Adipose tissue (tissue), 3 donors: ENCODE data around the gene SAMD13. TPM values are rescaled to one million over a fixed set of nuclear protein-coding genes. Genes with fewer than 3 reads are reported as not detected.

Experiments used
- H3K27ac ChIP-seq: one replicate; pipeline ENCODE4 v1.5.1; 2013; ENCODE audit warnings: low read depth, low read length
- WGBS, 3 donors: extraction: QIAGEN DNeasy Blood & Tissue Kit; methylation state at CpG; one replicate each; pipeline ENCODE4 v1.1.7; 2013; 5-methylcytosine and 5-hydroxymethylcytosine counted together
- polyA plus RNA-seq, 3 donors: library from polyadenylated mRNA; stranded (reverse); fragments of 200-250 nt; gene quantifications; one replicate each; pipeline ENCODE4 v1.2.3, GENCODE V29; 2013
- donor health status: healthy with polysubstance abuse.
- donor health status: Bipolar disorder and iron deficiency.
- donor health status: healthy.

The SAMD13 gene
- polyA plus RNA-seq, 3 donors, result 0.62 to 1.5 (median 0.95) TPM

- WGBS, 3 donors, result 35 to 47% (median 44%) methylated on average over 5 of the region's 5 CpGs
- no peak overlapping the region for H3K27ac ChIP-seq
Observed at GRCh38 chr1:84363019-84363418, 61.5 kb downstream of the SAMD13 start.

- WGBS, 3 donors, result 84 to 88% (median 84%) methylated on average over 5 of the region's 5 CpGs
- H3K27ac ChIP-seq, result no peak overlapping the region
Observed at GRCh38 chr1:84363622-84364021, 62.1 kb downstream of the SAMD13 start.

- H3K27ac ChIP-seq, result no peak overlapping the region
- WGBS, 3 donors, result 44 to 54% (median 53%) methylated on average over 3 of the region's 3 CpGs
Observed at GRCh38 chr1:84365225-84366221, 64.0 kb downstream of the SAMD13 start.

- H3K27ac ChIP-seq, result no peak overlapping the region
- WGBS, 3 donors, result 58 to 92% (median 63%) methylated on average over 2 of the region's 2 CpGs
Observed at GRCh38 chr1:84366786-84367185, 65.3 kb downstream of the SAMD13 start.

DNA sequence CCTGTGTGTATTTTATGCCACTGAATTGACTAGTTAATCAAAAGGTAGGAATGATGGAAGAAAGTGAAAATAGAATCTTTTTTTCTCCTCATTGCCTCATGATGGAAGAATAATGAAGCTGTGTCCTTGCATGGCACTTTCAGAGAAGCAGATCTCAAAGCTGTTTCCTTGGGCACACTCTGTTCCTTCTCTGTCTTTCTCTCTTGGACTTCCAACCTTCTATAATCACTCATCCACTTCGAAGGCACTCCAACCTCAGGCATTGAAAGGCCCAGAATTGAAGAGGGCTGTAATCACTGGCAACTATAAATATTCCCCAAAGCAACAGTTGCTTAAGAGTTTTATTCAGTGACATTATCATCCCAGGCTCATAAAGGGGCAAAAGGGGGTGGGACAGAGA, 65.7 kb downstream of the SAMD13 start:
- no peak overlapping the region for H3K27ac ChIP-seq
- 60 to 76% (median 67%) methylated on average over 1 of the region's 1 CpG for WGBS, 3 donors

GRCh38 chr1:84368441-84368840, 66.9 kb downstream of the SAMD13 start:
- no peak overlapping the region for H3K27ac ChIP-seq
- 97 to 99% (median 98%) methylated on average over 5 of the region's 5 CpGs for WGBS, 3 donors

GRCh38 chr1:84370266-84370665, 68.8 kb downstream of the SAMD13 start:
- H3K27ac ChIP-seq, result no peak overlapping the region
- whole genome bisulfite sequencing, 3 donors, result 84 to 100% (median 92%) methylated on average over 1 of the region's 1 CpG

DNA sequence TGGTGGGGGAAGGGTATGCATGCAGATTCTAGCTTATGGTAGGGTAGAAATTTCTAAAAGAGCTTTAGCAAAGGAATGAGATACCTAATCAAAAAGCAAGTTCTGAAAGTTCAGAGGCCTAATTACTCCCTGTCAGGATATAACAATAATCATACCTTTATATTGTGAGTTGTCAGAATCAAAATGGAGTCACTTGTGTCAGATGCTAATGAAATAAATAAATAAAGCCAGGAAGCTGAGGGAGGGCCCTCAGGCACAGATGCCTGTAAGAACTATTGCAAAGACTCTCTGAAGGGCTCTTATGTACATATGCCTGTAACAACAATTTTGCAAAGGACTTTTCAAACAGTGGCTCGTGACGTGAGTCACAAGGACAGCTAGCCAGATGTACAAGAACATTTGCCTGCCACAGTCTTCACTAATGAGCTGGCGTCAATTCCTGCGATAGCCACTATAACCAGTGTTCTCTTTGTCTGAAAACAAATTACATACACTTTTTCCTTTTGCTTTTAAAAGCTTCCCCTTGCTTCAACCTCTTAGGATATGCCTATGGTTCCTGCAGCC, 69.4 kb downstream of the SAMD13 start:
- H3K27ac ChIP-seq, result no peak overlapping the region
- 91 to 94% (median 94%) methylated on average over 4 of the region's 4 CpGs for WGBS, 3 donors

- WGBS, 3 donors, result 37 to 46% (median 40%) methylated on average over 2 of the region's 2 CpGs
- H3K27ac ChIP-seq, result no peak overlapping the region
Observed at GRCh38 chr1:84373436-84374141, 72.1 kb downstream of the SAMD13 start.

- 59 to 85% (median 62%) methylated on average over 5 of the region's 5 CpGs for WGBS, 3 donors
- no peak overlapping the region for H3K27ac ChIP-seq
Observed at GRCh38 chr1:84374991-84375696, 73.6 kb downstream of the SAMD13 start.

DNA sequence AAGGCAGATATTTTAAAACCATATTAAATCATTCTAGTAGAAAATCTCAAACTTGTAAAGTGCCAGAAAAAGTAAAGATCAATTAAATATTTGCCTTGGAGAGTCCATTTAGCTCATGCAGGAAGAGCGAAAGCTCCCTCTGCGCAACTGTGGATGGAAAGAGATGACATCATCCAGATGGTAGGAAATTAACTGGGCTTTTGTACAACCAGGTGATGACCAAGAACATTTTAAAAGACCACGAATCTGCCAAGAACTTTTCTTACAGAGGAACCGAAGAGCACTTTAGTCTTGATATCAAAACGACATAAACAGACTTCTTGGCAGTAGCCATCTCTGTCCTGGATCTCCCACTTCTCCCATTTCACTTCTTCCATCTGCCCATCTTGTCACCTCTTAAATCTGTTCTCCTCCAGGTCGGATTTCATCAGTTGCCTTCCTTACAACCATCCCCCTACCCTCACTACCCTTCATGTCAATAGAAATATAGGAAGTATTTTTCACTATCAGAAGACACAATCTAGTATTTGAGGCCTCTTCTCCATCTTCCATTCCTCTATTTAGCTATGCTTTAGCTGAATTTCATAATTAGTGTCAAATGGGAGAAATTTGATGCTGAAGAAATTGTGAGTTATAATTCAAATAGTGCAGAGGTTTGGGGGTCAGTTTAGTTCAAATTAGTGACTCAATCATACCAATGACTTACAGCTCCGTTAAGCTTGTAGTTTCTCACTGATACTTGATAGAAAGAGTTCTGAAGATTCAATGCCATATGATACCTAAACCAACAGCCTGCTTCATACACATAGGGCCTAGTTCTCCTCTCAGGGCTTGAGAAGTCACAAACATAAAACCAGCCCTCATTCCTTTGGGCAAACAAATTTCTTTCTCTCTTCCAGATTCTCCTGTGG, 74.7 kb downstream of the SAMD13 start:
- WGBS, 3 donors, result 57 to 86% (median 65%) methylated on average over 7 of the region's 7 CpGs
- no peak overlapping the region for H3K27ac ChIP-seq

DNA sequence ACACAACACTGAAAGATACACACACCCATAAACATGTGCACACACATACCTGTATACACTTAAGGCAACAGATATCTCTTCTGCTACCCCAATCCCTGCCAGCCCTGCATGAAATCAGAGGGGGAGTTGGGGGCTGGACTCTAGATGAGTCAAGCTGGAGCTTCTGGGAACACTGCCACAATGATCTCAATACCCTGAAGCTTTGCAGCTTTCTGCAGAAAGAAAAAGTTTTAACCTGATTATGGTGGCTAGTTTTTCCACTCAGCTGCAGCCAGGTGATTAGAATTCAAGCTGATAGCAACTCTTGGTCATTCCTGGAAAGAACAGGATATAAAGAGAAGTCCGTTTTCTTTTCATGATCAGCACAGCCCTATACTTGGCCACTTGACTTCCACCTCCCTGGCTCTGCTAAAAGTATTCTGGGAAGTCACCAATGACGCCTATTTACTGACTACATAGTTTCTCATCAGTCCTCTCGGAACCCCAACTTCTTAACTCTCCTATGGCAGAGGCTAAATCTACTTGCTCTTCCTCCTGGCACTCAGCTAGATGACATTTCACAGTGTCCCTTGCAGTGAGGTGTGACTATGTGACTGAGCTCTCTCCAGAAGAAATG, 76.1 kb downstream of the SAMD13 start:
- 35 to 46% (median 37%) methylated on average over 3 of the region's 3 CpGs for WGBS, 3 donors
- no peak overlapping the region for H3K27ac ChIP-seq

DNA sequence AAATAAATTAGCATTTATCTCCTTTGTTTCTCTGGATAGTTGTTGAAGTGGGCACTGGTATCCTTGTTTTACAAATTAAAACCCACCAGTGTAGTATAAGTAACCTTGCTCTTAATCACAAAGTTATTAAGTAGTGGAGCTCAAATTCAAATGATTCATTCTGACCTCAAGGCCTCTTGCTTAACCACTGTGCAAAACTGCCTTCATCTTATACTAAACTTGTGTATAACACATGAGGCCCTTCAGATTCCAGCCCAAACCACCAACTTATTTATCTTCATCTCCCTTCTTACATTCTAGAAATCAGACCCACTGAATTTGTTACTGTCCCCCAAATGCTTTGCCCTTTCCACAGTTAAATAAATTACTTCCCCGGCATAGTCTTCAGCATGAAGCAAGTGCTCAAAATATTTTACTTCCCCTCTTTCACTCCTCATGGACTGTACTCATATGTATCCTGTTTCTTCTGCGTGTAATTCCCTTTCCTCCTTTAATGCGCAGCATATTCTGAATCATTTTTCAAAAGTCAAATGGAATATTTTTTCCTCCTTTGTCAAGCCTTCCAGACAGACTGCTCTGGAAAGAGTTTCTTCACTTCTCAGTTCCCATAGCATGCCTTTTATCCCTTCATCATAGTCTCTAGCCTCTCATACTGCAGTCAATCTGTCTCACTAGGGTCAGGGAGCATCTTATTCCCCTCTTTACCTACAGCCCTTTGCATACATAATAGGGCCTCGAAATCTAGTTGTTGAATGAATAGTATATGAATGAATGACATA, 77.8 kb downstream of the SAMD13 start:
- 49 to 86% (median 67%) methylated on average over 4 of the region's 4 CpGs for WGBS, 3 donors
- H3K27ac ChIP-seq, result no peak overlapping the region

DNA sequence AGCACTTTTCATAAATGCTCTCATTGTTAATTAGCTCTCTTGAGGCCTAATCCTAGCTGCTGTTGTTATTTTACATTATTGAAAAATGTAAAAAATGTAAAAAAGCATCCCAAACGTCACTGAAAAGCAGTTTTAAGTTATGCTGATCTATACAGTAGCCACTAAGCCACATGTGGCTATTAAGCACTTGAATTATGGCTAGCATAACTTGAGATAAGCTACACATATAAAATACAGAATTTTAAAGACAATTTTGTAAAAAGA, 78.3 kb downstream of the SAMD13 start:
- WGBS, 3 donors, result 69 to 74% (median 70%) methylated on average over 1 of the region's 1 CpG
- H3K27ac ChIP-seq, result no peak overlapping the region

DNA sequence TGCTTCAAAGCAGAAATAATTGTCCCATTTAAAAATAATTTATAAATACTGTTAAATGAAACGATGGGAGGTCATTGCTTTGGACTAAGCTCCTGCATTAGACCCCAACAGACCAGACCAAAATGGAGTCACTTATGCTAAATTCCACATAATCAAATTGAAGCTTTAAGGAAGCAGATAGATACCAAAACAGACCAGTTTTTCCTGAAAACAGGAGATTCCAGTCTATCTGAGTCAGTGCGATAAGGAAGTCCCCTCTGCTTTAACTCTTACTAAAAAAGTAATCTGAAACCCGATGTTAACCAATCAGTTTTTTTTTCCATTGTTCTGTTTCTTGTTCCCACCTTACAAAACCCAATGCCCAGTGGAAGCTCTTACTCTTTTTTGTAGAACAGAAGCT, 80.6 kb downstream of the SAMD13 start:
- no peak overlapping the region for H3K27ac ChIP-seq
- WGBS, 3 donors, result 82 to 88% (median 87%) methylated on average over 3 of the region's 3 CpGs

DNA sequence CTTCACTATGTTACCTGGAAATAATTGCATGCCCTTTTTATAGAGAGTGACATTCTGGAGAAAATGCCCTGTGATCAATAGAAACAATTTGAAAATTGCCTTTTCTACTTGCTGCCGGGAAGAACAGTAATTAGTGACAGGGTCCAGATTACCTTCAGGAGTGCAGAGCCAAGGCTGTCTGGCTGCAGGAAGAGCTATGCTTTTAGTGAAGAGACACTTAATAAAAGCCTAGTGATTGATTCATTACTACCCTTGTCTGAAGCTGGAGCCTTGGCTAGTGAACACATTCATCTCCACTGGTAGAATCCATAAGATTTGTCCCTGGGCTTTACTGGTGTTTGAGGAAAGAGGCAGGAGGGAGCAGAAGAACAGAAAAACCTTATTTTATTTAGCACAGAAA, 83.8 kb downstream of the SAMD13 start:
- H3K27ac ChIP-seq, result no peak overlapping the region
- WGBS, 3 donors, result 77 to 95% (median 87%) methylated on average over 1 of the region's 1 CpG
